Measurements from ENCODE around the gene AQP12B. TPM values are rescaled to one million over a fixed set of nuclear protein-coding genes. Genes with fewer than 3 reads are reported as not detected.

AQP12B gene
- total and polyA plus RNA-seq, 10 of the 15 experiments (the other 5 are each of a cell fraction or from before 2014, with no cell fraction given) = not detected

DNA sequence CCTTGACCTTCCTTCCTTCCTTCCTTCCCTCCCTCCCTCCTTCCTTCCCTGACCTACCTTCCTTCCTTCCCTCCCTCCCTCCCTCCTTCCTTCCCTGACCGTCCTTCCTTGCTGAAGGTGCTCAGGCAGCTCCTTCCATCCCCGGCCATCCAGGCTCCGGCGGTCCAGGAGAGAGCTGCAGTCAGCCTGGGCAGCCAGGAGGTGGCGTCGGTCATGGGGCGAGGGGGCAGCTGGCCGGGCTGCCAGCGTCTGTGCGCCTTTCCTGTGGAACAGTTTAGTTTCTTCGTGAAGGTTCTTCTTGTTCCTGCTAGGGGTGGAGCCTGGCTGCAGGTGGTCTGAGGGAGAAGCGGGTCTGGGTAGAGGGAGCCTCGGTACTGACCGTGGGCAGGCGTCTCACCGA, 41.7 kb downstream of the AQP12B start (continued):
- TF ChIP-seq, protein P1, sequence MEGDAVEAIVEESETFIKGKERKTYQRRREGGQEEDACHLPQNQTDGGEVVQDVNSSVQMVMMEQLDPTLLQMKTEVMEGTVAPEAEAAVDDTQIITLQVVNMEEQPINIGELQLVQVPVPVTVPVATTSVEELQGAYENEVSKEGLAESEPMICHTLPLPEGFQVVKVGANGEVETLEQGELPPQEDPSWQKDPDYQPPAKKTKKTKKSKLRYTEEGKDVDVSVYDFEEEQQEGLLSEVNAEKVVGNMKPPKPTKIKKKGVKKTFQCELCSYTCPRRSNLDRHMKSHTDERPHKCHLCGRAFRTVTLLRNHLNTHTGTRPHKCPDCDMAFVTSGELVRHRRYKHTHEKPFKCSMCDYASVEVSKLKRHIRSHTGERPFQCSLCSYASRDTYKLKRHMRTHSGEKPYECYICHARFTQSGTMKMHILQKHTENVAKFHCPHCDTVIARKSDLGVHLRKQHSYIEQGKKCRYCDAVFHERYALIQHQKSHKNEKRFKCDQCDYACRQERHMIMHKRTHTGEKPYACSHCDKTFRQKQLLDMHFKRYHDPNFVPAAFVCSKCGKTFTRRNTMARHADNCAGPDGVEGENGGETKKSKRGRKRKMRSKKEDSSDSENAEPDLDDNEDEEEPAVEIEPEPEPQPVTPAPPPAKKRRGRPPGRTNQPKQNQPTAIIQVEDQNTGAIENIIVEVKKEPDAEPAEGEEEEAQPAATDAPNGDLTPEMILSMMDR (IDR thresholded peaks at IDR 0.05 in 2 of 3, conservative IDR thresholded peaks at IDR 0.05 in 1 of 3; ENCODE audit: control insufficient read depth in 2 of 3, extremely low read depth in 1 of 3, insufficient read depth in 1 of 3, low read depth in 3 of 3, low read length in 3 of 3) = no peak
- TF ChIP-seq ZSCAN29 (IDR thresholded peaks at IDR 0.05) (no peak), SIN3A (IDR thresholded peaks at IDR 0.05; ENCODE audit: low read depth, low read length) (no peak), TCF12 (IDR thresholded peaks at IDR 0.05; ENCODE audit: low read depth, low read length) (no peak), STAT1 (conservative IDR thresholded peaks at IDR 0.05) (no peak), ZBED1 (IDR thresholded peaks at IDR 0.05; ENCODE audit: borderline replicate concordance) (no peak), KAT2A (conservative IDR thresholded peaks at IDR 0.05; ENCODE audit: control insufficient read depth, low read depth, low read length) (no peak), NBN (IDR thresholded peaks at IDR 0.05) (no peak), MTA3 (IDR thresholded peaks at IDR 0.05; ENCODE audit: borderline replicate concordance, low read length) (no peak), MTA2 (IDR thresholded peaks at IDR 0.05; ENCODE audit: low read depth) (no peak)
- TF ChIP-seq, protein P2, sequence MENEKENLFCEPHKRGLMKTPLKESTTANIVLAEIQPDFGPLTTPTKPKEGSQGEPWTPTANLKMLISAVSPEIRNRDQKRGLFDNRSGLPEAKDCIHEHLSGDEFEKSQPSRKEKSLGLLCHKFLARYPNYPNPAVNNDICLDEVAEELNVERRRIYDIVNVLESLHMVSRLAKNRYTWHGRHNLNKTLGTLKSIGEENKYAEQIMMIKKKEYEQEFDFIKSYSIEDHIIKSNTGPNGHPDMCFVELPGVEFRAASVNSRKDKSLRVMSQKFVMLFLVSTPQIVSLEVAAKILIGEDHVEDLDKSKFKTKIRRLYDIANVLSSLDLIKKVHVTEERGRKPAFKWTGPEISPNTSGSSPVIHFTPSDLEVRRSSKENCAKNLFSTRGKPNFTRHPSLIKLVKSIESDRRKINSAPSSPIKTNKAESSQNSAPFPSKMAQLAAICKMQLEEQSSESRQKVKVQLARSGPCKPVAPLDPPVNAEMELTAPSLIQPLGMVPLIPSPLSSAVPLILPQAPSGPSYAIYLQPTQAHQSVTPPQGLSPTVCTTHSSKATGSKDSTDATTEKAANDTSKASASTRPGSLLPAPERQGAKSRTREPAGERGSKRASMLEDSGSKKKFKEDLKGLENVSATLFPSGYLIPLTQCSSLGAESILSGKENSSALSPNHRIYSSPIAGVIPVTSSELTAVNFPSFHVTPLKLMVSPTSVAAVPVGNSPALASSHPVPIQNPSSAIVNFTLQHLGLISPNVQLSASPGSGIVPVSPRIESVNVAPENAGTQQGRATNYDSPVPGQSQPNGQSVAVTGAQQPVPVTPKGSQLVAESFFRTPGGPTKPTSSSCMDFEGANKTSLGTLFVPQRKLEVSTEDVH (IDR thresholded peaks at IDR 0.05; ENCODE audit: low read depth, partially characterized antibody) = no peak
